Left colon (tissue), 2 donors: ENCODE results near the gene TRPV4. TPM values are rescaled to one million over a fixed set of nuclear protein-coding genes. Genes with fewer than 3 reads are reported as not detected.

Source experiments
- ATAC-seq: fragments of 200-7000 bp; cut with Tn5 transposase; one replicate; pipeline ENCODE4 v1.9.1; 2020; ENCODE audit warnings: mild to moderate bottlenecking, moderate library complexity
- DNase-seq, 2 donors: peaks; one replicate each; pipeline ENCODE4 v3.0.0-alpha.2; 2020
- intact Hi-C, 2 donors: fragments of 100-400 bp; cut with DNase I in 1 of 2; cut with micrococcal nuclease in 1 of 2; formaldehyde crosslinking; loops; one replicate each; pipeline versions ENCODE4 v1.11.2 to v1.14.0; 2022; cut with DNase I, micrococcal nuclease
- total RNA-seq, 2 donors: library from RNA; stranded (reverse); fragmentation: NEBNext Ultra II Directional; extraction: Animal tissue kit (Norgen Biotek cat#: 25700); gene quantifications; one replicate each; pipeline ENCODE4 v1.2.1, GENCODE V29; 2021
- donor health status: DM: no; HTN: no; CAD: no.
- donor health status: DM: yes; HTN: yes; CAD: no.

TRPV4 gene
- total RNA-seq, 2 donors from 2014 or later = 0.09 to 0.36 TPM

DNA sequence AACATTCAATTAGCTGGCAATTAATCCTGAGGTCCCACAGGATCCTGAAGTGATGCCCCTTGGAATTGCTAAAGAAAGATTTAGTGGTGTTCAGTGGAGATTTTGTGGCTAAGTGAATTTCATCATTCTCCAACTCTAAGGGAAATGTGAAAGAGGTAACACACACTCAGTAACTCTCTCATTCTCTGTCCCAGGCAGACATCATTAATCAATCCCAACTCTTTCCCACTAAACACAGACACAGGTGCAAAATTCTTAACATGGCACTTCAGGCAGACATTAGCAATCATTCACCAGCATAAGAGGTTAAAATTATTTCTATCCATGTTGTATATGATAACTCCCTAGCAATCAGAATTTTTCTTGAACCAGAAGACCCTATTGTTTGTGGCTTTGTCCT, 40.2 kb downstream of the TRPV4 start:
- no peak for DNase-seq
- ATAC-seq = no peak
- intact Hi-C loops = no loop called here

DNA sequence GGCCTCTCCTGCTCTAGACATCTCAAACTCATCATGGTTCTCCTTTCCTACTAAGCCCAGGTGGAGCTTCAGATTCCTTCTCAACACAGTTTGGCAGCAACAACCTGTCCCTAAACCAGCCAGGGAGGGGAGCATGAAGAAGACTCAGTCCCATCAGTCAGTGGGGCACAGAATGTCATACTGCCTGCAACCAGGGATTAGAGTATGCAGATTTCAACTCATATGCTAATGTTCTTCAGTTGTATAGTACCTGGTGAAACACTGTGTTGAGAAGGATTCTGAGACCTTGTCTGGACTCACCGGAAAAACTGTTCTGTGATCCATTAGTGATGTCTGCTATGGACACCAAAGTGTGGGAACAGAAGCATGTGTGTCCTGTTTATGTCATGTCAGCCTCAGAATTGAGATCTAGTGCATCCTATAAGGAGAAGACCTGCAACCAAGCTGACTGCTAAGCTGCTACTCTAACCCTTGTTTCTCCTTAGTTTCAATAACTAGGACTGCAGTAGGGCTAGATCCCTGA, 43.6 kb downstream of the TRPV4 start:
- intact Hi-C loops = no loop called here
- ATAC-seq (no peak), DNase-seq (no peak)

DNA sequence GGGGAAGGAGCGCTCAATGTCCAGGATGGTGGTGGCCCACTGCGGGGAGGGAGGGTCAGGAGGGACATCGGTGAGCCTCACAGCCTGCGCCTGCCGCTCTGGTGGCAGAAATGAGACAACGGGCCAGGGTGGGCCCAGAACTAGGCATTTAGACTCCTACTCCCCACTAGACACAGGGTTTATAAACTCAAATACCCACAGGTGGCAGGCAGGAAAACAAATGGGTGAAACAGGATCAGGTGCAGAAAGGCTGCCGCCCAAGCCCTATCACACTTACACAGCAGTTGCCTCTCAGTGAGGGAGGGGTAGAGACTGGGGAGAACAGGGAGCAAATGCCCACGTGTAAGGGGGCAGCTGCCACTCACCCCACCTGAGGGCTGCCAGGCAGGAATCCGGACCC, 46.4 kb downstream of the TRPV4 start:
- intact Hi-C loops = no loop called here
- ATAC-seq = no peak
- DNase-seq = no peak

DNA sequence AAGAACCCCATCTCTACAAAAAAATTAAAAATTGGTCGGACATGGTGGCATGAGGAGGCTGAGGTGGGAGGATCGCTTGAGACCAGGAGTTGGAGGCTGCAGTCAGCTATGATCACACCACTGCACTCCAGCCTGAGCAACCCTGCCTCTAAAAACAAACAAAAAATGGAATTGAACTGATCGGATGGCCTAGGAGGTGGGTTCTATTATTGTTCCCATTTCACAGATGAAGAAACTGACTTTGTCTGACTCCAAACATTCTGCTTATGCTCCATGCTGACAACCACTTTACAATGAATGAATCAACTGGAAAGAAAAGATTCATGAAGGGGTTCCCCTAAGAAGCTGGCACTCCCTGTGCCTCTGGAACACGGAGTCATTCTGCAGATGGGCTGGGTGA, 47.3 kb downstream of the TRPV4 start:
- ATAC-seq (no peak), DNase-seq (no peak)
- intact Hi-C loops = no loop called here

DNA sequence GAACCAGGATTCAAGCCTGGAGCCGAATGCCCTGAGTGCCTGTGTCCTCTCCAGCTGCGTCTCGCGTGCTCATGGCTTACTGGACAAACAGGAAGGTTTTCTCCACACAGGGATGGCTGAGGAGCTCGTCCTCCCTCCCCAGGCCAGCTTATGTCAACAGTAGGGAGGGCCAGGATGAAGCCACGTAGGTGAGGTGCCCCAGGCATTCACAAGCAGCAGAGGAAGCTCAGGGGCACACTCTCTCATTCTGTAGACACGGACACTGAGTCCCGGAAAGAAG, 49.3 kb downstream of the TRPV4 start:
- intact Hi-C loops = no loop called here
- no peak for DNase-seq
- ATAC-seq = no peak

DNA sequence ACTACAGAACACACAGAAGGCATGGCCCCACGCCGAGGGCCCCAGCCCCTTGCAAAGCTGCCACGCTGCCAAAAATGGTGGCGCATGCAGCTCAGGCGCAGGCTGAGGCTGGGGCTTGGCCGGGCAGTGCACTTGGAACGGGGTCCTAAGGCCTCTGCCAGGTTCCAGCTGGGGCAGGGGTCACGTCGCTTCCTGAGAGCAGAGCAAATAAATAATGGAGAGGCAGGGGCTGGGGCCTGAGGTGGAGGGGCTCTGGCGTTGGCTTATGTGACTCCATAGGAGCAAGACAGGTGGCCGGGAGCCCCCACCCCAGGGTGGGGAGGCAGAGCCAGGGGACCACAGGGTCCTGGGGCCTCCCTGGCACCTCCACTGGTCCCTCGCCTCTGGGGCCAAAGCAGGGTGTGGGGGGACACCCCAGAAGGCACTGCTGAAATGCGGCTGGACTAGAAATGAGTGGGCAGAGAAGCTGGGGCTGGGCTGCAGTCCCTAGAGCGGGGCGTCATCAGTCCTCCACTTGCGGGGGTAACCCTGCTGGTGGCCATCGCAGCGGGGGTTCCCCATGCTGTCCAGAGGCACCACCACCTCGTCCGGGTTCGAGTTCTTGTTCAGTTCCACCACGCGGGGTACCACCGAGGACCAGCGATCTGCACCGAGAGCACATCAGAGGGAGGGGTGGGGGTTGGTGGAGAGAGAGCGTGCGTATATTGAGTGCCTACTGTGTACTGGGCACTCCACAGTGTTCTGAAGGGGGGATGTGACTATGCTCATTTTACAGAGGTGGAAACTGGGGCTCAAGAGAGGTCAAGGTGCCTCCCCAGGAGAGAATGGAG, 49.8 kb downstream of the TRPV4 start:
- no peak for ATAC-seq
- intact Hi-C loops = no loop called here
- DNase-seq = no peak

DNA sequence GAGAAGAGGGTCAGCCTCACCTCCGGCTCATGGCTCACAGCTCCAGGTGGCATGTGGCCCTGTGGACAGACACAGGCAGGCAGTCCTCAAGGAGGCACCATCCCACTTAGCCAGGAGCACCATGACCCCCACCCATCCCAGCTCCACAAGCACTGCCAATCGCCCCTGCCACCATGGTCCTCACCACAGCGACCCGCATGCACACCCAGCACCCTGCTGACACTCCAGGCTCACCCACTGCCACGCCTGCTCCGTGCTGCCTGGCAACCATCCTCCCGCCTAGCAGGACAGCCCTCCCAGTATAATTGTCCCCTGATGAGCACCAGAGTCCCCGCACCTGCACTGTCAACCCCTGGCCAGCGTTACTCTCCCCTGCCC, 50.9 kb downstream of the TRPV4 start:
- no peak for DNase-seq
- ATAC-seq = no peak
- intact Hi-C loops = no loop called here

DNA sequence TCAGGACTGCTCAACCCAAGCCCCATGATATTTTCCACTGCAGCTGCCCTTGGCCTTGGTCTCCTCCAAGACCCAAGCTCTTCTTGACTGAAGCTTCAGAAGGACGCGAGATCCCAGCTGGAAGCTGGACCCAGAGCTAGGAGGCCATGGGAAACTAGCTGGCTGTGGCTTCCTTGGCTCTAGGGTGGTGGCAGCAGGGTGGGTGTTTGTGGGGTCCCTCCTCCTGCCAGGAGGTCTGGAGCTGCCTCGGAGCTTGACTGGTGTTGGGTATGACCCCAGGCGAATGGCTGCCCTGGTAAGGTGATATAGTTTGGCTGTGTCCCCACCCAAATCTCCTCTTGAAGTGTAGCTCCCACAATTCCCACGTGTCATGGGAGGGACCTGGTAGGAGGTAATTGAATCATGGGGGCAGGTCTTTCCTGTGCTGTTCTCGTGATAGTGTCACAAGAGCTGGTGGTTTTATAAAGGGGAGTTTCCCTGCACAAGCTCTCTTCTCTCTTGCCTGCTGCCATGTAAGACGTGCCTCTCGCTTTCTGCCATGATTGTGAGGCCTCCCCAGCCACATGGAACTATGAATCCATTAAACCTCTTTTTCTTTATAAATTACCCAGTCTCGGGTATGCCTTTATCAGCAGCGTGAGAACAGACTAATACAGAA, 51.4 kb downstream of the TRPV4 start:
- no peak for DNase-seq
- no peak for ATAC-seq
- intact Hi-C loops = no loop called here

DNA sequence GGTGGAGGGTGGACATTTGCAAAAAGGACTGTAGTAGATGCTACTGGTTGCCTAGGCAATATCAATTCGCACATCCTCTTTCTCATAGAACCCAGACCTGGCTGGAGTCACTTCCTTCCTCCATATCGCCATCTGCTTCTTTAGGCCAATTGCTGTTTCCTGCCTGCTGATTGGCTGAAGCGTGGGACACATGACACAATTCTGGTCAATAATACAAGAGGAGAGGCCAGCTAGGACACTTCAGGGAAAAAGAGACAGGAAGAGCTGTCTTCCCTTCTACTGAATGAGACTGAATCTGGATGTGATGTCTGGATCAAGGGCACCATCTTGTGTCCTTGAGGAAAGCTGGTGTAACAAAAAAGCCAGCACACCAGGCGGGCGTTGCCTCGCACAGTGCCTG, 53.8 kb downstream of the TRPV4 start:
- intact Hi-C loops = loop anchor here in 1 of 2 donors (10.0 kb wide), 1 partner anchor 265 kb away; no protein-coding TSS in a partner anchor
- ATAC-seq = no peak
- DNase-seq = no peak

DNA sequence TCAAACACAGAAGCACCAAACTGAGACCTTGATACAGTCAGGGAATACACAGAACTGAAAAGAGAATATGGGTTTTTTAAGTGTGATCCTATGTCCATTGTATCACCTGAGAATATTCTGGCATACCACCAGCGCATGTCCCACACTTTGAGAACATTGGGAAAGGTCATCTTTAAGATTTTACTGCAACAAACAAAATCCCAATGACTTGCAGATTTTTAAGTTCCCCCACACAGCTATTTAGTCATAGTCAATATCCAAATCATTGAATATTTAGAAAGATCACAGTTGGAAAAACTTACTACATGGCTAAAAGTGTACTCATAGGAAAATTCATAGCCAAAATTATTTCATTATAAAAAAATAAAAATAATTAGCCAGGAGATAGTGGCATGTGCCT, 54.5 kb downstream of the TRPV4 start:
- DNase-seq = no peak
- intact Hi-C loops = loop anchor here in 1 of 2 donors (10.0 kb wide), 1 partner anchor 264 kb away; no protein-coding TSS in a partner anchor
- no peak for ATAC-seq

DNA sequence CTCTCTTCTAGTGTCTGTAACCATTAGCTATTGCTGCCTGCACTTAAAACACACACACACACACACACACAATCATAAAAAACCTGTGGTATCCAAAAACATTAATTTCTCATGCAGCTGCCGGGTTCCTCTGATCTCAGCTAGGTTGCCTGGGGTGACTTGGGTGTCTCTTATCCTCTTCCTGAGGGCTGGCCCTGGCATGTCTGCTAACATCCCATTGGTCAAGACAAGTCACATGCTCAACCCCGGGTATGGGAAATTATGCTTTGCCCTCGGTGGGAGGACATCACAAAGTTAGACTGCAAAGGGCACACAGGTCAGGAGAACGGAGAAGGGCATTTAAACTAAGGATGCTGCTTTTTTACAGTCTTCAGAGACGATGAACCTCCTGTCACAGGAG, 55.7 kb downstream of the TRPV4 start:
- ATAC-seq (peak; percentile 61), DNase-seq (peak in 1 of 2 donors; percentile 43)
- intact Hi-C loops = loop anchor here (2.0 to 10.0 kb wide), 2 partner anchors 181 to 263 kb away; no protein-coding TSS in a partner anchor

DNA sequence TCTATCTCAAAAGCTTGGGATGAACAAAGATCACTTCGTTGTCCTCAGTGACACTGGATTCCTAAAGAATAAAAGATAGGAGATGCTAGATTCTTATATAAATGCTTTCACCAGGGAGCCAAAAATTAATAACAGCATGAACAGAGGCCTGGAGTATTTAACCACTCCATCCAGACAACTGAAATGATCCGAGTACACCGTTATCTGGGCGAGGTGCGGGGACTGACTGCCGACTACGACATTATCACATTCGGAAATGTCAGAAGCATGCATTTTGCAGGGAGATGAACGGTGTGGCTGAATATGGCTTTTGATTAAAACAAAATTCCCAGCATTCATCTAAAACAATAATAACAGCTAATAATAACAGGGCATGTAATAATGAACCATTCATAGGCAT, 56.6 kb downstream of the TRPV4 start:
- DNase-seq (no peak), ATAC-seq (no peak)
- intact Hi-C loops = loop anchor here (2.0 to 10.0 kb wide), 2 partner anchors 180 to 262 kb away; no protein-coding TSS in a partner anchor

DNA sequence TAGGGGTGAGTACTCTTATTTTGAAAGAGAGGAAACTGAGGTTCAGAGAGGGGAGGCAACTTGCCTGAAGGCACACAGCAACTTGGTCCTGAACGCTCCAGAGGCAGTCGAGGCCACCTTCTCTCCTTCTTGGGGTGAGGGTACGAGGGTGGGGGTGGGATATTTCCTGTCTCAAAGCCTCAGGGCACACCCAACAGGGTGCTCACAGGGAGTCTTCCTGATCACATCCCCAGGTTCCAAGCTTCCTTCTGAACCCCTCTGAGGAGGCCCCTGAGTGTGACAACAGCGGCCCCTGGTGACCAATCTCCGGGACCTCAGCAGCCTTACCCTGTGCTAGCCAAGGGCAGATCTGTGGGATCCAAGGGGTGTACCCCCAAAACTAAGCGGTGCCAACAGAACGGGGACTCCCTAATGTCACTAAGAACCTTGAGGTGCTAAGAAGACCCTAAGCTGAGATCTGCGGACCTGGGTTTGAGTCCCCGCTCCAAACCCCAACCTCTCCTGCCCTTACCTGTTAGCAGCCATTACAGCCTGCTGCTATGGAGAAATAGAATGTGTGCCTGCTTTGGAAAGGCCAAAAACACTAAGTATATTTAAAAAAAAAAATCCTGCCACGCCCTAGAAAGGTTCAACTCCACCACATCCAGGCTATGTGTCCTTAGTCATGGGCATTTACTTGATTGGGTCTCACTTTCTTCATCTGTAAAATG, 57.9 kb downstream of the TRPV4 start:
- intact Hi-C loops = loop anchor here in 1 of 2 donors (10.0 kb wide), 1 partner anchor 261 kb away; no protein-coding TSS in a partner anchor
- DNase-seq (peak; percentile 62 to 83), ATAC-seq (peak; percentile 80)

DNA sequence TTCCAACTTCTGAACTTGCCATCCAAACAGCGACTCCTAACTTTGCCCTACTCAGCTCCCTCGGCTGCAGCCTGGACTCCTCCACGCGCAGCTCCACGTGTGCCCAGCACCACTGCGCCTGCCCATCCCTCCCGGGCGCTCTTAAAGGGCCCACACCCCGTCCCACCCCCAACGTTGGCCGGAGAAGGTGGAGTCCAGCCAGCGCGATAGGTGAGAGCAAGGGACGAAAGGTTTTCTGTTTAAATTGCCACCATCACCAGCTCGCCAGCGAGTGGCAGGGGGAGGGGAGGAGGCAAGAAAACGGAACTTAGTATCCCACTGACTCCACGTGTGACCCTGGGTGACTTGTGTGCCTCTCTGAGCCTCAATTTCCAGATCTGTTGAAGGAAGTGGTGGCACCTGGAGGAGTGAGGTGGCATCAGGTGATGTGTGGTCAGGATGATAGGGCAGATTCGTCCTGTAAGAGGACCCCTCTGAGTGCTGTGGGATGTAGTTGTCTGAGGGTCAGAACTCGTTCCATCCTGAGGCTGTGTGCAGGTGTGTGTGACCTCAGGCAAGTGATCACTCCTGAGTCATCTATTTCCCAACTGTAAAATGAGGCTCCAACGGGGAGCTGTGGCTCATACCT, 59.7 kb downstream of the TRPV4 start:
- peak; percentile 82 for ATAC-seq
- intact Hi-C loops = loop anchor here in 1 of 2 donors (5.0 to 10.0 kb wide), 2 partner anchors 176 to 259 kb away; no protein-coding TSS in a partner anchor
- peak in 1 of 2 donors; percentile 49 for DNase-seq

DNA sequence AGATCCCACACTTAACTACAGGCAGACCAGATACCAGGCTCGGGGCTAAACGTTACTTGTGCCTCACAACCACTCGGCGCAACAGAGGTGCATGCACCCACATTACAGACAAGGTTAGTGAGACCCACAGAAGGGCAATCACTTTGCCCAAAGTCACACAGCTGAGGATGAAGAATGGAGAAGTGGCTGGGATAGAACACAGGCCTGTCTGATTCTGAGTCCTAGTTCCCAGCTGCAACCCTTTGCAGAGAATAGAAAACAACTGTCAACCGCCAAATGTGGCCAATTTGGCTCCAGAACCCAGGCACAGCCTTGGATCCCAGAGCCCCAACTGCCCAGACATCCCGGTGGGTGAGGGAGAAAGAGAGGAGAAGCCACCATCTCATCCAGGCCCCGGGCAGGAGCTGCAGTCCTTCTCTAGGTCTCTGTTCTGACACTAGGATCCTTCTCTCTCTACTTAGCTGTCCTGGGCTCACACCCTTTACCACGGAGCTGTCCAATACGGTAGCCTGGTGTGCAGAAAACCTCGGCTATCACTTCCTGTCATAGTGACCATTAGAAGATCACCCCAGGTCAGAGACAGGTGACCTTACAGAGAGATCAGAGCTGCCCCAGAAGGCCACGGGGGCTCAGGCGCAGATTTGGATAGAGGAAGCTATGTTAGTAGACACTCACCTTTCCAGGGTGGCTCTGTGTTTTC, 60.4 kb downstream of the TRPV4 start:
- ATAC-seq = peak; percentile 24
- no peak for DNase-seq
- intact Hi-C loops = loop anchor here in 1 of 2 donors (5.0 to 10.0 kb wide), 2 partner anchors 175 to 258 kb away; no protein-coding TSS in a partner anchor

DNA sequence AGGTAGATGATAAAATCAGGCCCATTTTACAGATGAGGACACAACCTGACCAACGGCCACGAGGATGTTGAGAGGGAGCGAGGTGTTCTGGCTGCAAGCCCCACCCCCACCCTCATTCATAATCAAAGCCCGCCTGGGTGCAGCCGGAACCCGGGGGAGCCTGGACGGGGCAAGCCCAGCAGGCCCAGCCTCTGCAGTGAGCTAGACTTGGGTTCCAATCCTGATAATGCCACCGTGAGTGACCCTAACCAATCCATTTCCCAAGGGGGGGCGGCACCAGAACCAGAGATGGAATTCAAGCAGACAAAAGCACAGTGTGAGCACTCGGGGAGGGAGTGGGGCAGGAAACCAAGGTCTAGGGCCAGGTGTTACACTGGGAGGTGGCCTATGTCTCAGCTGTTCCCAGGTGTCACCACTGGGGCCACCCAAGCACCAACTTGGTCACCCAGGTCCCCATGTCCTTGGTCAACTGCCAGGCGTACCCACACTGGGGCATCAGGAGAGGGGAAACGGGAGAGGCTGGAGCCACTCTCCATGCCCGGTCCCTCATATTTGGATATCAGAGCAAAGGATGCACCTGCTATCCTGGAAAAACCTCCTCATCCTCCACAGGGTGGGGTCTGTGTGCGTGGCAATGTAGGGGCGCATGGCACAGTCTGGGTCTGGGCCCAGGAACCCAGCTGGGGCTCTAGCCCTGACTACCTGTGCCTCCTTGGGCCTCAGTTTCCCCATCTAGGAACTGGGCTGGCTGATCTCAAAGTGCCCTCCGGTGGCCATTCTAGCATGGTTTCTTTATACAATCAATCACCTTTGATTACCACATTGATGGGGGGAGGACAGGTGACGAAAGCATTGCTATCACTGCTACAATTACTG, 61.2 kb downstream of the TRPV4 start:
- DNase-seq = no peak
- intact Hi-C loops = loop anchor here in 1 of 2 donors (5.0 to 10.0 kb wide), 2 partner anchors 175 to 257 kb away; no protein-coding TSS in a partner anchor

More for the DNA sequence above, 61.2 kb downstream of the TRPV4 start:
- ATAC-seq = no peak
